COLO668 (cell line): Measurements from ENCODE around the gene L3MBTL2.

Experiments used
- DNase-seq: peaks from one replicate; lab custom pipeline; 2025; ENCODE audit not compliant: unreplicated experiment; lab: John Stamatoyannopoulos, UW

The L3MBTL2 gene

GRCh38 chr22:41264408-41264941, 59.4 kb downstream of the L3MBTL2 start:
- DNase-seq: no peak

- DNase-seq: no peak
Observed at GRCh38 chr22:41267958-41268357, 62.8 kb downstream of the L3MBTL2 start.

- DNase-seq: no peak
Observed at GRCh38 chr22:41271787-41272186, 66.7 kb downstream of the L3MBTL2 start.

DNA sequence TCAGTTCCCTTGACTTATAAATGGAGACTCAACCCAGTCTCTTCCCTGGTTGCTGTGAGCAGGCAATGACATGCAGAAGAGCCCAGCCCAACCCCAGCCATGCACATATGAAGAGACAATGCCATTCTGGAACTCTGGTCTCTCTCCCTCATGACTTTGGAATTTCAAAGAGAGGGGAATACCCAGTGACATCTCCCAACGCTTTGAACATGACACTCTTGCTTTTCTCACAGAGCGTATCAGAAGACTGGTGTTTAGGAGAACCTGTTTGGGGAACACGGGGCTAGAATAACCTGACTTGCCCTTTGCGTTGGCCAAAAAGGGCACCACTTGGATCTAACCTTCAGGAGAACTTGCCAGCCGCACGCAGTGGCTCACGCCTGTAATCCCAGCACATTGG, 68.0 kb downstream of the L3MBTL2 start:
- no peak for DNase-seq

- no peak for DNase-seq
Observed at GRCh38 chr22:41274856-41275255, 69.7 kb downstream of the L3MBTL2 start.

- DNase-seq: peak; percentile 30
Observed at GRCh38 chr22:41280065-41280464, 75.0 kb downstream of the L3MBTL2 start.

- DNase-seq: no peak
Observed at GRCh38 chr22:41280854-41281253, 75.7 kb downstream of the L3MBTL2 start.
